Colonic mucosa (tissue), 4 donors: Measurements from ENCODE around the gene MYO16. TPM values are rescaled to one million over a fixed set of nuclear protein-coding genes. Genes with fewer than 3 reads are reported as not detected.

Source experiments
- DNase-seq: peaks from one replicate; pipeline ENCODE4 v3.0.0-alpha.2; 2020
- H3K27ac ChIP-seq: fragments of 200-600 bp; one replicate; pipeline ENCODE4 v1.8.0; 2021
- H3K27me3 ChIP-seq: fragments of 200-600 bp; one replicate; pipeline ENCODE4 v1.8.0; 2021
- H3K36me3 ChIP-seq: fragments of 200-600 bp; one replicate; pipeline ENCODE4 v1.8.0; 2021
- H3K4me1 ChIP-seq: fragments of 200-600 bp; one replicate; pipeline ENCODE4 v1.8.0; 2021; ENCODE audit warnings: mild to moderate bottlenecking
- H3K4me3 ChIP-seq: fragments of 200-600 bp; one replicate; pipeline ENCODE4 v1.8.0; 2021
- H3K9ac ChIP-seq, 2 donors: one replicate each; pipeline ENCODE4 v1.7.0; 2013; ENCODE audit warnings: control low read depth in 2 of 2, low read depth in 2 of 2, low read length in 2 of 2
- H3K9me3 ChIP-seq: fragments of 200-600 bp; one replicate; pipeline ENCODE4 v1.8.0; 2021
- intact Hi-C: fragments of 100-400 bp; cut with DNase I; formaldehyde crosslinking; loops from one replicate; pipeline ENCODE4 v1.14.1; 2022
- total RNA-seq, 2 donors: library from RNA; stranded (reverse); fragmentation: NEBNext Ultra II Directional in 1 of 2; extraction: Animal tissue kit (Norgen Biotek cat#: 25700) in 1 of 2; gene quantifications; one replicate each; pipeline ENCODE4 v1.2.1, GENCODE V29; 2021
- TF ChIP-seq, protein P1 (sequence below): fragments of 200-600 bp; IDR thresholded peaks from one replicate; pipeline ENCODE4 v1.8.0; 2022; ENCODE audit warnings: antibody characterized with exemption, mild to moderate bottlenecking
- donor health status: healthy.
- donor health status: DM: no; HTN: no; CAD: no.
- donor health status: DM: no; HTN: no; CAD: no.

Gene MYO16
- total RNA-seq, 2 donors from 2014 or later = 0.05 TPM; not detected in 1

GRCh38 chr13:109135018-109135417, 505.6 kb downstream of the MYO16 start:
- Histone ChIP-seq H3K9ac (no peak overlapping the region), H3K9me3 (no peaks in the 10 kb centered on the region), H3K36me3 (no peaks in the 10 kb centered on the region), H3K27ac (no peak overlapping the region), H3K4me3 (no peak overlapping the region), H3K27me3 (no peaks in the 10 kb centered on the region), H3K4me1 (no peaks in the 10 kb centered on the region)
- DNase-seq = no peak
- TF ChIP-seq, protein P1, sequence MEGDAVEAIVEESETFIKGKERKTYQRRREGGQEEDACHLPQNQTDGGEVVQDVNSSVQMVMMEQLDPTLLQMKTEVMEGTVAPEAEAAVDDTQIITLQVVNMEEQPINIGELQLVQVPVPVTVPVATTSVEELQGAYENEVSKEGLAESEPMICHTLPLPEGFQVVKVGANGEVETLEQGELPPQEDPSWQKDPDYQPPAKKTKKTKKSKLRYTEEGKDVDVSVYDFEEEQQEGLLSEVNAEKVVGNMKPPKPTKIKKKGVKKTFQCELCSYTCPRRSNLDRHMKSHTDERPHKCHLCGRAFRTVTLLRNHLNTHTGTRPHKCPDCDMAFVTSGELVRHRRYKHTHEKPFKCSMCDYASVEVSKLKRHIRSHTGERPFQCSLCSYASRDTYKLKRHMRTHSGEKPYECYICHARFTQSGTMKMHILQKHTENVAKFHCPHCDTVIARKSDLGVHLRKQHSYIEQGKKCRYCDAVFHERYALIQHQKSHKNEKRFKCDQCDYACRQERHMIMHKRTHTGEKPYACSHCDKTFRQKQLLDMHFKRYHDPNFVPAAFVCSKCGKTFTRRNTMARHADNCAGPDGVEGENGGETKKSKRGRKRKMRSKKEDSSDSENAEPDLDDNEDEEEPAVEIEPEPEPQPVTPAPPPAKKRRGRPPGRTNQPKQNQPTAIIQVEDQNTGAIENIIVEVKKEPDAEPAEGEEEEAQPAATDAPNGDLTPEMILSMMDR = no peak
- intact Hi-C loops = no loop called here

DNA sequence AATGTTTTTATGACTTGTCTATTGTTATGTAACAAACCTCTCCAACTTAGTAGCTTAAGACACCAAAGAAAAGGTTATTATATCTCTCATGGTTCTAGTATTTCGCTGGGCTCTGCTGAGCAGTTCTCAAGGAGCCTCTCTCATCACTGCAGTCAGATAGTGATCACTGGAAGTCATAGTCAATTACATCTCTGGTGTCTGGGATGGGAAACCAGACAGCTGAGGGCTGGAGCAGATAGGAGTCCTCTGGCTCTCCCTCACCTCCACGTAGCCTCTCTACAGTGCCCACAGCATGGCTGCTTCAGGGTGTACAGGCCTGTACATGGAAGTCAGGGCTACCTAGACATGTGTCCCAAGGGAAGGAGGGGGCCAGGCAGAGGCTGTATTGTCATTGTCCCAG, 507.5 kb downstream of the MYO16 start:
- intact Hi-C loops = no loop called here
- Histone ChIP-seq H3K27me3 (no peaks in the 10 kb centered on the region), H3K9ac (no peak overlapping the region), H3K4me3 (no peak overlapping the region), H3K27ac (no peak overlapping the region), H3K9me3 (no peaks in the 10 kb centered on the region), H3K36me3 (no peaks in the 10 kb centered on the region), H3K4me1 (no peaks in the 10 kb centered on the region)
- TF ChIP-seq, protein P1 = no peak
- DNase-seq = no peak

- H3K9me3 ChIP-seq = no peaks in the 10 kb centered on the region
Measured at GRCh38 chr13:109139346-109139745, 509.9 kb downstream of the MYO16 start.

GRCh38 chr13:109140054-109140453, 510.6 kb downstream of the MYO16 start:
- Histone ChIP-seq H3K9me3 (no peaks in the 10 kb centered on the region), H3K4me3 (no peak overlapping the region), H3K4me1 (no peaks in the 10 kb centered on the region), H3K36me3 (no peaks in the 10 kb centered on the region), H3K9ac (no peak overlapping the region), H3K27ac (no peak overlapping the region), H3K27me3 (no peaks in the 10 kb centered on the region)
- no peak for DNase-seq
- TF ChIP-seq, protein P1 = no peak
- intact Hi-C loops = no loop called here

More at GRCh38 chr13:109139346-109139745, 509.9 kb downstream of the MYO16 start:
- no peaks in the 10 kb centered on the region for H3K4me1 ChIP-seq
- H3K27ac ChIP-seq = no peak overlapping the region
- H3K4me3 ChIP-seq = no peak overlapping the region
- TF ChIP-seq, protein P1 = no peak
- H3K9ac ChIP-seq = no peak overlapping the region
- no peaks in the 10 kb centered on the region for H3K27me3 ChIP-seq
- DNase-seq = no peak
- intact Hi-C loops = no loop called here
- no peaks in the 10 kb centered on the region for H3K36me3 ChIP-seq

GRCh38 chr13:109140479-109141349, 511.3 kb downstream of the MYO16 start:
- H3K4me3 ChIP-seq = no peak overlapping the region
- H3K27ac ChIP-seq = no peak overlapping the region
- no peak for DNase-seq
- no peaks in the 10 kb centered on the region for H3K27me3 ChIP-seq
- no peak overlapping the region for H3K9ac ChIP-seq
- no peaks in the 10 kb centered on the region for H3K36me3 ChIP-seq
- intact Hi-C loops = no loop called here
- no peaks in the 10 kb centered on the region for H3K9me3 ChIP-seq
- no peaks in the 10 kb centered on the region for H3K4me1 ChIP-seq
- TF ChIP-seq, protein P1 = no peak
